GM18870 (cell line): ENCODE data around the gene HS1BP3.

Source experiments
- ATAC-seq: cut with Tn5 transposase; IDR thresholded peaks from one replicate; pipeline ENCODE4 v1.9.1; 2021; ENCODE audit warnings: moderate library complexity; ENCODE audit not compliant: unreplicated experiment

The HS1BP3 gene, protein sequence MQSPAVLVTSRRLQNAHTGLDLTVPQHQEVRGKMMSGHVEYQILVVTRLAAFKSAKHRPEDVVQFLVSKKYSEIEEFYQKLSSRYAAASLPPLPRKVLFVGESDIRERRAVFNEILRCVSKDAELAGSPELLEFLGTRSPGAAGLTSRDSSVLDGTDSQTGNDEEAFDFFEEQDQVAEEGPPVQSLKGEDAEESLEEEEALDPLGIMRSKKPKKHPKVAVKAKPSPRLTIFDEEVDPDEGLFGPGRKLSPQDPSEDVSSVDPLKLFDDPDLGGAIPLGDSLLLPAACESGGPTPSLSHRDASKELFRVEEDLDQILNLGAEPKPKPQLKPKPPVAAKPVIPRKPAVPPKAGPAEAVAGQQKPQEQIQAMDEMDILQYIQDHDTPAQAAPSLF

DNA sequence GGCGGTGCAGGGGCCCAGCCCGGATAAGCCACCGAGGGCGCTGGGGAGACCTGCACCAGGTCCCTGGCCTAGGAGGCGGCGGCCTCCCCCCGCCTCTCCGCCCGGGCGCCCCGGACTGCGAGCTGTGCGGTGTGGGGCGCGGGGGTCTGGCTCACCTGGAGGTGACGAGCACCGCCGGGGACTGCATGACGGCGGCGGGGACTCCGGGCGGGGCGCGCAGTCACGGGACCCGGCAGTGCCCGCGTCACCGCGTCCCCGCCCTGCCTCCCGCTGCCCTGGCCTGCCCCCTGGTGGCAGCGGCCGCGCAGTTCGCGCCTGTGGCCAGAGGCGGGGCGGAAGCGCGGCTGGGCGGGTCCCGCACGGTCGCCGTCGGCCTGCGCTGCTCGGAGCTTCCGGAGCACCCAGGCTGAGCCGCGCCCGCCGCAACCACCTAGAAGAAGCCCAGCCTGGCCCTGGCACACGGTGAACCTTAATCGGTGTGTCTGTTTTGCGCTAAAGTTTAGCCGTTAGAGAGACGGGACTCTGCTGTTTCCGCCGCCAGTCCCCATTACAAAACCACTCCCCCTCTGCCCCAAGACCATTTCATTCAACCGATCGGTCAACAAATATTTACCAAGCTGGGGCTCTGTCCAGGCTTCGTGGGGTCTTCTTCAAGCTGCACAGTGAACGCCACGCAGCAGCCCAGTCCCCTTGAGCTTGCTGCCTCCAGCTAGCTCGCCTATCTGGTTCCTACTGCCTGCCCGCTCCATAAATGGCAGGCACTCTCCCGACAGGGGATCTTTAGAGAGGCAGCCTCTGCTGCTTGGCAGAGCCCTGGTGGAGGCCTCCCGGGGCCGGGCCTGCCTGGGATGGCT, at the start of gene HS1BP3:
Gene HS1BP3 (minus strand): TSS at position 222 of the 854 bp plus-strand sequence. CDS start 35 bp downstream, at position 187.
- ATAC-seq: peak; percentile 68

DNA sequence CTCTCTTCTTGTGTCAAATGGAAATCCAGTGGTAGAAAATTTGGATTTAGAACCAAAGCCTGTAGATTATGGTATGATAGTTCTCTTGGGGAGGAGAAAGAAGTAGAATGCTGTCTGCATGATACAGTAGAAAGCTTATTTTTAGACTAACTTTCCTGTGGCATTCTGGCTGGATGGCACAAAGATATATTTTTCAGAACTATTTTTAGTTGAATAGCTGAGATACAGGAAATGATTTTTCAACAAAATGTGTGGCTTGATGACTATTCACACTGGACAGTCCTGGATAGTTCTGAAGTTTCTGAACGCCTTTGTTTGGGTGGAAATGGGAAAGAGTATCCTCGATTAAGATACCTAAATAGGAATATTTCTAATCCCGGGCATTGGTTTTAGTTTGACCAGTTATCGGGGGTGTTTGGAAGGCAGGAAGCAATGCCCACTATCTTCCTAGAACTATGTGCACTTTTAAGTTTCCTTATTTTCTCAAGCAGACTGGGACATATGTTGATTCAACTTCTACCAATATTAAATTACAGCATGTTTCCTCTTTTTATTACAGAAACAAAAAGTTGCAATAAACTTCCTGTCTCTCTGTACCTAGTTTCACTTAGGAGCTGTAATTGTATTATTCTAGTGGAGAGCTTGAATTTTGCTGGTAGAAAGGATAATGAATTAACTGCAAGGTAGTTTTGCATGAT, 48.2 kb upstream of the HS1BP3 start:
- peak; percentile 55 for ATAC-seq

DNA sequence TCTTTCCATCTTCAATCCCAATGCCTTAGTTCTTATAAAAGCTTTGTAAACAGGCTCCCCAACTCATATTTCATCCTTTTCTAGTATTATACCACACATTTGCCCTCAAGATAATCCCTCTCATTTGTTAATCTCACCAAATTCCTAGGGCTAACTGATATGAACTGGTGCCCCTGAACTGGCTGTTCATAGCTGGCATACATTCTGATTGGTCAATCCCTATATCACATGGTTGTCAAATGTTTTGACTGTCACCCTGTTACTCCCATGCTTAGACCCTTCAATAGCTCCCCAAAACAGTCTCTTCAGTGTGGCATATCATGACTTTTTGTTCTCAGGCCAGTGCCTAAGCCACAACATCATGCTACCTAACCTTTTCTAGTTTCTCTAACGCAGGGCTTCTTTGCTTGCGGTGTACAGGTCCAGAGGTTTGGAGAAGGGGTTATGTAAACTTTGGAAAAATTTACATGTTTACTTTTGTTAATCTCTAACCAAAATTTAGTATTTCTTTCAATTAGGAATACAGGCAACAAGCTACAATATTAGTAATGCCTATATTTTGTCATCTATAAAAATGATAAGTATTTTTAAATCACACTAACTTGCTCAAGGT, 46.5 kb upstream of the HS1BP3 start:
- no peak for ATAC-seq

DNA sequence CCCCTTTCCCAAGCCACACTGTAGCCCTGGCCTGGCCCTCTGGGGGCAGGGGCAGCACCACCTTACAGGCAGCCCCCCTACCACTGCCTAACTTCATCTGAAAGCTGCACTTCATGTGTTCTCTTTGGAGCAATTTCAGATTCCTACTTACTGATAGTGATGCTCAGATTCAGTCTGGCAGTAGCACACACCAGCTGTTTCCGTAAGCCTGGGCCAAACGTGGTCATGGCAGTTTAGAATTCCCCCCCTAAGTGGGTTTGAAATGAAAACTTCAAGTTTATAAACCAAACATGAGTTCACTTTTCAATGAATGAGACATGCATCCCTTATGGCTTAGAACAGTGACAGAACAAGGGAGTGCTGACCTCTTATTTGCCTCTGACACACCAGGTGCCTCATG, 45.5 kb upstream of the HS1BP3 start:
- no peak for ATAC-seq

DNA sequence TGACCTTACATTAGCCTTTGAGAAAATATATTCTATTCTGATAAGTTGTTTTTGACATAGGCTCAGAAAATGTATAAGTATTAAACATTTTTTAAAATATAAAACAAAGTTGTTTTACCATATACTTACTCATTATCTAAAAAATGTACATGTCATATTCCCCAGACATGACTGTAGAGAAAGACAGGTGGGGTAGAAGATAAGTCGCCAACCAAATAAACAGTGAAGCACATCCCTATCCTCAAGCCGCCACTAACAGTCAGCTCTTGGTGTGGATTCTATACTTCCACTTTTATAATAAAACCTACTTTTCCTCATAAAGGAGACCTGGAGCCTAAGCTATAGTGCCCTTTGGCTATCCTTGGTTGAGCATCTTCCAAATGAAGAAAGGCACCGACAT, 42.4 kb upstream of the HS1BP3 start:
- ATAC-seq: no peak

DNA sequence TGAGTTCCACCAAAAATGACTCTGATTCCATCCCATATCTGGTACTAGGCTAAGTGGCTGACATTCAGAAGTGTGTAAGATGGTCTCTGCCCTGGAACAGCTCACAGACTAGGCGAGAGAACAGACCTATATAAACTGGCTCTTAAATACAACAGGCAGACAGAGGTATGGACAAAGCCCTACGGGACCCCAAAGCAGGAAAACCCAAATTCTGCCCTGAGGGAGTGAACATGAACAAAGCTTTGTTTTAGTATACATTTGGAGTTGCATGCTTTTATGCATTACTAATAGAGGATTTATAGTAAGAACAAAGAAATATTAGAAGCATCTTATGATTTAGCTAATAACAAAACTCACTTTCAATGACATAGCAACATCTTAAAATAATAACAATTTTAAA, 41.2 kb upstream of the HS1BP3 start:
- no peak for ATAC-seq

DNA sequence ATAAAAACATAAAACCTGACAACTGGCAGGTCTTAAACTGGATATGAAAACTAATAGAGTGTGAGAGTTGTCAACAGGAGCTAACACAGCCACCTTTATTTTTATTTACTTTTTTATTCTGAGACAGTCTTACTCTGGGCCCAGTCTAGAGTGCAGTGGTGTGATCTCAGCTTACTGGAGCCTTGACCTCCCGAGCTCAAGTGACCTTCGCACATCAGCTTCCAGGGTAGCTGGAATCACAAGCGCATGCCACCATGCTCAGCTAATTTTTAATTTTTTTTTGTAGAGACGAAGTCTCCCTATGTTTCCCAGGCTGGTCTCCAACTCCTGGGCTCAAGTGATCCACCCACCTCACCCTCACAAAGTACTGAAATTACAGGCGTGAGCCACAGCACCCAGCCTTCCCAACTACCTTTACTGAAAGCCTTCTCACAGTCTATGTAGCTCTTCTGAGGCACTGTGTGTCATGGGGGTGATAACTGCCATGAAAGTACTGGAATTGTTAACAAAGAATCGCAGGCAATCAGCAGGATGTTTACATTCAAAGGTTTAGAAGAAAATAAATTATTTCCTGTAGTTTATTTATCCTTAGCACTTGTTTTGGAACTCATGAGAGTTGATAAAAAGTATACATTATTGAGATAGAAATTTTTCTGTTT, 40.3 kb upstream of the HS1BP3 start:
- ATAC-seq: no peak

DNA sequence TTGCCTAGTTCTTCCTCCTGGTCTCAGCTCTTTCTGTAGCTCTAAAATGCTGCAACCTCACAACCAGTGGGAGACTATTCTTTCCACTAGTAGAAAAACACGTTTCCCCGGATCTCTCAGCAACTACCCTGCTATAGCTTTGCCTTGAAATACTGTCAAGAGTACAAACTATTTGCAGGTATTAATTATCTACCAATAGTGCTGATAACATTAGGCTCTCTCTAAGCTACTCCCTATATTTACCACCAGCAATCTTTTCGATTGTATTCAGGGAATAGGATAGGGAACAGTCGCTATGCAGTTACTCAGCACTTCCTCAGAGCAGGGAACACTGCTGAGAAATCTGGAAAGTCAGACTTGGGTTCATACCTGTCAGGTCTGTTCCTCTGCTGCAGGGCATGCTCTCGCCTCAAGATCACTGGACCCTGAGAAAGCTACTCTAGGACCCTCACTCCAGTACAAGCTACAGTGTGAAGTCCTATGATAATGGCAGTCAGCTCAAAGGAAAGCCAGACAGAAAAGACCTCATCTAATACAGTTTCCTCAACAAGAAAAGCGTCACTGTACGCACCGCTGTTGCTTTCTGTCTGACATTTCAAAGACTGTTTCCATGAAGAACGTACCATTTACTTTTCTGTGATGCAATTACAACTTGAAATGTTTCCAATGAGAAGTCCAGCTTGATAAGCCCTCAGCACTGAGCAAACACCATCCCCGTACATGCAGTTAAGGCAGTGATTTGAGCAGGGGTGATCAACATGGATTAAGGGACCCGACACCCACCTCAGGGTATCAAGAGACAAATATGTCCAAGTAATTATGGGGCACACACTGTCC, 38.7 kb upstream of the HS1BP3 start:
- ATAC-seq: no peak

DNA sequence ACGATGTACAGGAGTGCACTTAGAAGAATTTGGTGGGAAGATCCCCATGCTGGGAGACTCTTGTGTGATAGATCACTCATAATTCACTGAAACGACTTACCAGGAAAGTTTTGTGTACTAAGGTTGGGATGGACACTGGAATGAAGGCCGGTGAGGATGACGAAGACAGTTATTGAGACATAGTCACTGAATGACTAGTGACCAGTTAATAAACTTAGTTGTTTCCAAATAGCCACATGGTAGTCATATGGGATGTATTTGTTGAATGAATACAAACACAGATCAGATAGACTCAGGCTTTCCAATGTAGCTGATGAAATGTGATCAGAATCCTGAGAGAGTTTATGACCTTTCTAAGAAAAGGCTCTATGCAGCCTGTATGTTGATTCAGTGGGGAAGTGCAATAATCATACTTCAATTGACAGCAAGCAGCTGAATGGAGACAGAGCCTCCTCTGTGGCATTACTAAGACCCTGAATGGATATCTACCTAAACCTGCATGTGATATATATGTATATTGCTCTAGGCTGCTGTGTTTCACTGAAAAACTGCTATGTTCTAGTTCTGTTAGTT, 36.4 kb upstream of the HS1BP3 start:
- no peak for ATAC-seq

DNA sequence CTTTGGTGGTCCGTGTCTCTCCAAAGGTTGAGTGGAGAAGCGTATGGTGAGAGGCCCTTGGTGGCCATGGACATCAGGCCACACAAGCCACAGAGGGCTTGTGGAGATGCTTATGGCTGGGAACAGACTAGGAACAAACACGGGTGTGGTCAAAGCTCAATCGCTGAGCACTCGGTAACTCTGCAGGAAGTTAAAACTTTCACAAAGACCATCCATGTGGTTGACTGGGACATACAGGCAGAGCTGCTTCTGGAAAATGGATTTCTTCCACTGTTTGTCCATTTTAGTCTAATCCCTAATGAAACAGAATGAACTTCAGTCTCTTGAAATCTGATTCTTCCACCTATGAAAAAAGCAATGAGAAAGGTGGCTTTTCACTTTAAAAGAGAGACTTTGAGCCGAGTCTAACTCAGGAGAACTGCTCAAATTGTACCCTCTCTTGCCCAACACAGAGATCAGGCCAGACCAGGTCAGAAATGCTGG, 33.7 kb upstream of the HS1BP3 start:
- ATAC-seq: no peak

DNA sequence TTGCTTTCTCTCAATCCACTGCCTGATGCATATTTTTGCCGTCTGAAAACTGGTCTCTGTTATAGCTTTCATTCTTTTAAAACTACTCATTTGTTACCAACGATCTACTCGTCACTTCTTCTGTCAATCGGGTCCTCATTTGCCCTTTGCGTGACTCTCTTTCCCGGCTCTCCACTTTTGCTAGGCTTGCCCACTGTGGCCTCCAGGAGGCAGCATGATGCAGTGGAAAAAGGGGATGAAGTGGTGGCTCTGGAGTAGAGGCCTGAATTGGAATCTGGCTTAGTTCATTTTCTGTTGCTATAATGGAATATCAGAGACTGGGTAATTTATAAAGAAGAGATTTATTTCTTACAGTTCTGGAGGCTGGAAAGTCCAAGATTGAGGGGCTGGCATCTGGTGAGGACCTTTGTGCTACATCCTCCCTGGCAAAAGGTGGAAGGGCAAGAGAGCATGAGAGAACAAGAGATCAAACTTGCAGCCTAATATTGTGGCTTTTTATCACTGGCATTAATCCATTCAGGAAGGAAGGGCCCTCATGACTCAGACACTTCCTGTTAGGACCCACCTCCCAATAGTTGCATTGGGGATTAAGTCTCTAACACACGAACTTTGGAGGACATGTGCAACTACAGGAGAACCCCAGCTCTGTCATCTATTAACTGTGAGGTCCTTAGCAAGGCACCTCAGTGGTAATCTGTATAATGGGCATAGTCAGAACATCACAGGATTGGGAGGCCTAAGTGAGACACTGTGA, 31.4 kb upstream of the HS1BP3 start:
- ATAC-seq: no peak

DNA sequence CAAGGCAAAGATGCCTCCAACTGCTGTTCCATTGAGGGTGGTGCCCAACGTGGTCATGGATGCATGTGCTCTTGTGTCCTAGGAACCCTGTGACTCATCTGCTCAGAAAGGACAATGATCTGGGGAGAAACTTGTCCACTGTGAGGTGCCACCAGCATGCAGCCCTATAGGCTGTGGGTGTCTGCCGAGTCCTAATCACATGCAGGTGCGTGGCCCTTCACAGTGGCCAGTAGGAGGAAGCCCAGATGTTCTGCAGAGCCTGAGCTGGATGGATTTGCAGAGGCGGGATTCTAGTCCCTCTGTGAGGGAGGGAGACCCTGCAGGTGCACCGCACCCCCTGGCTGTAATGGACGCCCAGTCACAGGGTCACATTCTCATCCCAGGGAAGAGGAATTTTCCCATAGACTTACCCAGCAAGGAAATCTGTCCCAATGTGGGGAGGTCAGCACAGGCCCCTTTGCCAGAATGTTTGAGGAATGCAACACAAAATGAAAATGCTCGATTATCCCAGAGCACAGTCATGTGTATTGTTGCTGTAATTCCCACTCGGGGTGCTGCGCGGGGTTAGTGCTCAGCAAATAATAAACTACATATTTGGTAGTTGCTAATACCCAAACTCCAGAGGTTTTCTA, 30.0 kb upstream of the HS1BP3 start:
- no peak for ATAC-seq

DNA sequence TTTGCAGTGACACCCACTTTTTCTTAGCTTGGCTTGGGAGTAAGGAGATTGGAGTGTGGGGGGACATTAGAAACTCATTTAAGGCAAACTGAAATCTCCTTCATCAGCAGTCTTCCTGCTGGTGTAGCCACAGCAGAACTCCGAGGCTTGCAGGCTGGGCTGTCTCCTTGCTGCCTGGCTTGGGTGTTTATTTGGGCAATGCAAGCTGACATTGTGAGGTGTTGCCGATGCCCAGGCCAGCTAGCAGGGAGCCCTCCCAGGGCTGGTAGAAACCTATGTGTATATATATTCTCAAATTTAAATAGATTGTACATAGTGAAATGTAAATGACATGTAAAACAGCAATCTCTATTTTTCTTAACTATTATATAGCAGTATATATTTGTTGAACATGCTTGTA, 27.9 kb upstream of the HS1BP3 start:
- ATAC-seq: no peak

DNA sequence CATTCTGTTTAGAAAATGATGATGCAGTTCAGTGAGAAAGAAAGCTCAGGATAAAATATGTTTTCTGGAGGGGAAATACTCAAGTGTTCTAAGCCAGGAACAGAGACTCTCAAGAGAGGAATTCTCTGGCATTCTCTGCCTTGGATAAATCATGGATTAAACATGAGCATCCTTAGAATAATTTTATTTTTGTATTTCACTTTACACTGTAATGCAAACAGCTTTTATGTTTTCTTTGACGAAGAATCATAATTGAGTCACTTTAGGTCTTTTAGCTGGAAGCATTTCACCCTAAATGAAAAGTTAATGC, 27.1 kb upstream of the HS1BP3 start:
- no peak for ATAC-seq

DNA sequence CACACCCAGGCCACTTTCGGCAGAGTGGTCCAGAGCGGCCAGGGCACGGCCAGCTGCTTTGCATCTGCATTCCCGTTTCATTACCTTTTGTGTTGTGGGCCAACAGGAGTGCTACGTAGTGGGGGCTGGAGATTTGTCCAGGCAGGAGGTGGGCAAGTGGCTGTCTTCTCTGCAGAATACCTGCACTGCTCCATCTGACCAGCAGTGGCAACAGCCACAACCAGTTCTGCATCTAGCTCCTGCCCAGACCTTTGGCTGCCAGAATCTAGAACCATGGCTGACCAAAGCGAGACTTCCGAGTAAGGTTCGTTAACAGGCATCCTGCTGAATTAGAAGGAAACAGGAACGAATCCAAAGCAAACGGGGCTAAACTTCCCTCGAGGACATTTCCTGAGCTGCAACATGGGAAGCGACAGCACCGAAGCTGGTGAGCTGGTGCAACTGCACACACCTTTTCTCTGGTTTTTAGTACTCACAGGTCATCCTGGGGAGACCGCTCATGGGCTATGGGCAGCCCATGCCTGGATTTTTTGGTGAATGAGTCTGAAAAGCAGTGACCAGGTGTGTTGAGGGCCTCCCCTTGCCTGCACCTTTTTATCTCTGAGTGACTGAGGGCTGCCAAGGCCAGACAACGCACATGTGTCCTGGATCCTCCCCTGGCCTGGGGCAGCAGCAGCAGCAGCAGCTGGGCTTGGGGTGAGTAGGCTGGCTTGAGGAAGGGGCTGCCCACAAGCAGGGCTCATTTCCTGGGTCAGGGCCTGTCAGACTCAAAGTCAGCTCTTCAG, 26.6 kb upstream of the HS1BP3 start:
- no peak for ATAC-seq

DNA sequence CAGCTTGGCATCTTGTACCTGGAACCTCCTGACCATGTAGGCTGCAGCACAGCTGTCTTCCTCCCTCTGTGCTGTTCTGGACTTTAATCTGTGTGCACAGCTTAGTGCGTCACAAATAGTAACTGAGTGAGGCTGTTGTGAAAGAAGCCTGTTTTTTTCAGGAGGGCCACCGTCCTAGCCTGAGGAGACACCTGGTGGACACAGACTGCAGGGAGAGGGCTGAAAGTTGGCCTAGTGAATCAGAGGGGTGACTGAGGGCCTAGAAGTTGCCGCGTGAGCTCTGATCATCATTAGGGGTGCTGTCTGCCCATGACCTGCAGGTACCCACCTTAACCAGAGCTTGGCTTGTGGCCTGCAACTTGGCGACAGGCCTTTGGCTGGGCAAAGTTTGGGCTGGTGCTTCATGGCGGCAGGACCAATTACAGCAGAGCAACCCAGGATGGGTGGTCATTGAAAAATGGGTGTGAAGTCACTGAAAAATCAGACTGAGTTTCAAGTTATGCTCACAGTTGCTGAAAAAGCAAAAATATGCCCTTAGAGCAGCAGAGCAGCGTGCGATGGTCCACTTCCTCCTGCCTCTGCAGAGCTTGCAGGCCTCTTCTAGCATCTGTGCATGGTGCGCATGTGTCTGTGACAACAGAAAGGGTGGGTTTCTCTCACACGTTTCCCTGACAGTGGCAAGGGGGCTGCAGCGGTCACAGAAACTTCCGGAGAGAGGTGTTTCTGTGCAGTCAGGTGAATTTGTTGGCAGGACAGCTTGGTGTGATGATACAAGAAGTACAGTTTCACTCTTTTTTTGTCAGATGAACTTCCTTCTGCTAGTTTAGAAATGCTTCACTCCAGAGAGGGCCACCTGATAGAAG, 25.7 kb upstream of the HS1BP3 start:
- ATAC-seq: no peak
